Dermis microvascular lymphatic vessel endothelial cell (primary cell): ENCODE measurements around the gene DERL3. TPM values are rescaled to one million over a fixed set of nuclear protein-coding genes. Genes with fewer than 3 reads are reported as not detected.

ENCODE experiments used
- DNase-seq, 2 donors: peaks; one replicate each; pipeline versions ENCODE4 v3.0.0 to v3.0.0-alpha.2; 2010; ENCODE audit warnings: low read depth in 2 of 2
- total RNA-seq: library from RNA; depleted of rRNA; stranded (reverse); fragments of >200 nt; gene quantifications from 2 replicates; pipeline ENCODE4 v1.2.1, GENCODE V29; 2014

DERL3 gene
- total RNA-seq, 1 donor from 2014 or later, result 1.2 TPM

DNA sequence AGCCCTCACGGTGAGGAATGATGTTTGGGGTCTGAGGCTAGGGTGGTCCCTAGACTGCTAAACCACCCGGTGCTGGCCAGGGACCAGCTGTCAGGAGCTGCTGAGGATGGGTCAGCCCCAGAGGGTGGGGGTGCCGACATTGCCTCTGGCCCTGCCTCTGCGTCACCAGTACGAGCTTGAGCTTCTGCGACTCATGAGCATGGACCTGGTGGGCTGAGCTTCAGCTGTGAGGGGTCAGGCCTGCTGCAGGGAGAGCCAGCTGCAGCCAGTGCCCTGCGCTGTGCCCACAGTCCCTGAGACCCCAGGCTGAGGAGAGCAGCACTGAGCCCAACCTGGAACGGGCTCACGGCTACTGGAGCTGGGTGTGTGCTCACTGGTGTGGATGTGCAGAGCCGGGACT is 7.0 kb downstream of the DERL3 start:
- no peak for DNase-seq

DNA sequence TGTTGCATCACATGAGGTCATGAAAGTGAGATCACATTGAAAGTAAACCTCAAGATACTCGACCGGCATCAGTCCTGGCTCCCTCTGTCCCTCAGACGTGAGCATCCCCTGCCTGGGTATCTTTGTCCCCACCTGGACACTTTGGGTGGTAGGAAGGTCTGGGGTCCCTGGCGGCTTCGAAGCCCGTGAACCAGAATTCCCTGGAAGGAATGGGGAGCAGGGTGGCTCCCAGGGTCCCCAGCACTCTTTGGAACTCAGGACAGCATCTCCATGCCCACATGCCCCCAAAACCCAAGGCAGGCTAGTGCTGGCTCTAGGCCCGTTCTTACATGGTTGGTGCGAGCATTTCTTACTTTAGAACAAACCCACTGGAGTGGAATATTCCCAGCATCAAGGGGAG is 7.5 kb downstream of the DERL3 start:
- DNase-seq, result no peak

DNA sequence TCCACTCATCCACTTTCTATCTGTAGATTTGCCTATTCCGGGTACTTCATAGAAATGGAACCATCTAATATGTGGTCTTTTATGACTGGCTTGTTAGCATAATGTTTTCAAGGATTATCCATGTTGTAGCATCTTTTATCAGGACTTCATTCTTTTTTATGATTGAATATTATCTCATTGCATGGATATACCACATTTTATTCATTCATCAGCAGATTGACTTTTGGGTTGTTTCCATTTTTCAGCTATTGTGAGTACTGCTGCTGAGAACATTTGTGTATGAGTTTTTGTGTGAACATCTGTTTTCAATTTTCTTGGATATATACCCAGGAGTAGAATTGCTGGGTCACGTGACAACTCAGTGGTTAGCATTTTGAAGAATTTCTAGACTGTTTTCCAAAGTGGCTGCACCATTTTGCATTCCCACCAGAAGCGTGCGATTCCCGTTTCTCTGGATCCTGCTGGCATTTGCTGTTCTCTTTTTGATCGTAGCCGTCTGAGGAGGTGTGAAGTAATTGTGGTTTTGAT is 8.9 kb downstream of the DERL3 start:
- no peak for DNase-seq

DNA sequence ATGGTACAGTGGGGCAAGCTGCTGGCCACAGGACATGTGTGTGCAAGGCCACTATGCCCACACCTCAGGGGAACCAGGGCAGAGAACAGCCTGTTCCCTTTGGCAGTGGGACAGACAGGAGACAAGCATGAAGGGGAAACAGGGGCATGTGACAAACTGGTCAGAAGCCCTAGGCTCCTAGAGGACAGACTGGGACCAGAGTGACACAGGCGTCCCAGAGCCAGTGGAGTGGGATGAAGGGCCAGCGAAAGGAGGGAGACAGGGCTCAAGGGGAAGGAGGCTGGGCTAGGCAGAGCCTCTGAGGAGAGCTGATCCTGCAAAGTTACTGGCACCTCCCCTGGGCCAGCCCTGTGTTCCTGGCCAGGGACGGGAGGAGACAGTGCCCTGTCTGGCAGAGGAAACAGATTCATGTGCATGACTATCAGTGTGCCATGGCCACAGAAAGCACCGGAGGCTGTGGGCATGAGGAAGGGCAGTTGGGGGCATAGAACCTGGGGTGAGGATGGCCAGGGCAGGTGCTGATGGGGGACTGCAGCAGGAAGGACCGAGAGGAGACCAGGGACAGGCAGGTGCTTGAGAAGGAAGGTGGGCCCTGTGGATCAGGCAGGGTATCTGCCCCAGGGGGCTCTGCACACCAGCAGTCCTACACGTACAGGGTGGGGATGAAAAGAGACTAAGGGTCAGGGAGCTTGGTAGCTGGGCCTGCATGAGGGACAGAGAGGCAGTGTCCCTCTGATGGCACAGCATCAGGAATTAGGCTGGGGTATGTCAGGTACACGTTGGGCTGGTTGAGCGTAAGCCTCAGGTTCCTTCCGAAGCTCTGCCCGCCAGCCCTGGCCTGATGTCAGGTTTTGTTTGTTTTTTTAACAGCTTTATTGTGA is 9.8 kb downstream of the DERL3 start:
- DNase-seq, result no peak

DNA sequence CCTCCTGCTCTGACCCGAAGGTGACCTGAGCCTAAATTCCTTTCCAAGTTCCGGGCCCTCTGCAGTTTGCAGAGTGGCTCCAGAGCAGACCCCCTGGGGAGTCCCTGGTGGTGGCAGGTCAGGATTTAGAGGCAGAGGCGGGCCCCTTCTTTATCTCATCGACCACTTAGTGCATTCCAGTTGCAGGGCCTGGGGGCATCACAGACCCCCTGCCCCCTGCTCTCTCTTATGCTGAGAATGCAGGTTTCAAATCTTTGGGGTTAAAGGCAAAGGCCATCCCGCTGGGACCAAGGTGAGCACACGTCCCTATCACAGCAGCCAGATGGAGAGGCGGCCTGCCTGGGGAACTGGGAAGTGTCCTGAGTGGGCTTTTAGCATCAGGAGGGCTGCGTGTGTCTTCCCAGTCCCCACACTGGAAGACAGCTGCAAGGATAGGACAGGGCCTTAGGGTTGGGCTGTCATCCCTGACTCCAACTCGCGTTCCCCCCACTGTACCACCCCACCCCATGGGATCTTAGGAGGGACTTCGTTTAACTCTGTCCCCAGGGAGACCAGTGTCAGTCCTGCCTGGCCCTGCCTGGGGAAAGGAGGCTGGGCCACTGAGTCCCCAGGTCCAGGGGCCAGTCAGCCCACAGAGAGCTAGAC is 11.3 kb downstream of the DERL3 start:
- no peak for DNase-seq

DNA sequence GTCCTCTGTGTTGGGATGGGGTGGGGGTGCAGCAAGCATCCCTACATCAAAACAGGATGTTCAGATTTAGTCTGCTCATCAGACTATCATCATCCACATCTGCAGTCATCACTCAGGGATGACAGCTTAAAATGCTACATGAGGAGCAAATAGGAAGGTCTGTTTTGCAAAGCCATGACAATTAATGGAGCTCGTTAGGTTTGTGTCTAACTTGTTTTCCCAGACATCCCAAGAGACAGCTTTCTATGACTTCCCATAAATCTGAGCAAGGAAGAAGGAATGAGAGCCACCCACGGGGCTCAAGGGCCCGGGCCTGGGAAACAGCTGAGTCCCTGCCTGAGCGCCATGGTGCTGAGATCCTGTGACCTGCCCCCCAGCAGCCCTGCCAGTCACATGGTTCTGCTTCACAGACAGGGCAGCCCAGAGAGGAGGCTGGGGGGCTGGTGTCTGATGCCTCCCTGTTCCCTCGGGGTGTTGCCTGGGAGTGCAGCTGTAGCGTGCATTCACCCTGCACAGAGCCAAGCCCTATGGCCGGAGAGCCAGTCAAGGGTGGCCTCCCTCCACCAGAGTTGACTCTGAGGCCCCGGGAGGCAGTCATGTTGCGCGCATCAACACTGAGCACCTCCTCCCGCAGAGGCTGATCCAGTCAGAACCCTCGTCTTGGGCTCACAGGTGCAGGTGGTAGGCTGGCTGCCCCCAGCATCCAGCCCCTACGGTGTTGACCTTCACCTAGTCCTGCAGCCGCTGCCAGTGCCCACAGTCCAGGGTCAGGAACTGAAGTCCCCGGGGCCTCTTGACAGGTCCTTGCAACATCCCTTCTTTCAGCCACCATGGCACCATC is 12.1 kb downstream of the DERL3 start:
- no peak for DNase-seq

DNA sequence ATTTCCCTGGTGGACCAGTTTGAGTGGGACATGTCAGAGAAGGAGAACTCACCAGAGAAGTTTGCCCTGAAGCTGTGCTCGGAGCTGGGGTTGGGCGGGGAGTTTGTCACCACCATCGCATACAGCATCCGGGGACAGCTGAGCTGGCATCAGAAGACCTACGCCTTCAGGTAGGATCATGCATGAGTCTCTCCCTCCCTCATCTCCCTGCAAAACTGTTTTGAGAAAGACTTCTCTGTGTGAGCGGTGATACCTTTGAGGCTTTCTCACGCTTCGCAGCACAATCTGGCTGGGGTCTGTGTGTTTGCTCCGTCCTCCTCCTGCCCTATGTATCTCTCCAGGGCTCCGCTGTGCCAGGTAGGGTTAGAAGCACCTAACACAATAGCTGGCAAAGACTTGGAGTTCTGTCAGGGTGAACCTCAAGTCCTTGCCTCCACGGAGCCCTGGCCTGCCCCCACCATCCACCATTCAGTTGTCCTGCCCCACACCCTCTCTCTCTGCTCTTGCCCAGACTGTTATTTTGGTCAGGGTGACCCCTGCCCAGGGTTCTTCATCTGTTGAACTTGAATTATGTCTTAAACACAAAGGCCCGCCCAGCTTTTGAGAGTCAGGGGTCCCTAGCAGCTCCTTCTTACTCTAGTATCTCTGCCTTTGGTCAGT is 13.4 kb downstream of the DERL3 start:
- DNase-seq, result no peak

DNA sequence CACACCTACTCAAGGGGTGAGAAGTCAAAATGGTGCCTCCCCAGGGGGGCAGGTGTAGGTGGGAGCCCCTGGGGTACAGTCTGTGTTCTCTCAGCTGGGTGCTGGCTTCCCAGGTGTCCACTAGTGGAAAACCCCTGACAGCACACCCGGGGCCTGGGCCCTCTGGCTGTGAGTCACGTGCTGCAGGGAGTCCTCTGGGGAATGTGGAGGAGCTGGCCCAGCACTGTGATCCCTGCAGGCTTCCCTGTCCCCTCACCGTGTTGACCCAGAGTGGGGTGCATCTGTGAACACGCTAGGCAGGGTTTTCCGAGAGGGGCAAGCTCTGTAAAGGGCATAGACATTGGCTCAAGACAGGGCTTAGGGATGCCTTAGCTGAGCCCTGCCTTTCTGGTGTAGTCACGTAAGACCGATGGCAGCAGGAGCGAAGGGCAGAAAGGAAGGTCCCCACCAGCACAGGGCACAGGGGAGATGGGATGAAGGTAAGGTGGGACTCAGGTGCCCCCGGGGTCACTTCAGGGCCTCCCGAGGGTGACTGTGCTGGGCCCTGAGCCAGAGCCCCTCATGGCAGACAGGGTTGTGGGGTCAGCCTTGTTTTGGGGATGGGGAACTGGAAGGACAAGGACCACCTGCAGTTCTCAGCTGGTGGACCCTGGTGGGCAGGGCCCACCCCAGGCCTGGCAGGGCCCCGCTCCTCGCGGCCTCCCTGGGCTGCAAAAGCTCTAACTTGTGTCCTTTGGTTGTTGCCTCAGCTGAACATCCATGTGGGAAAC is 14.1 kb downstream of the DERL3 start:
- no peak for DNase-seq

DNA sequence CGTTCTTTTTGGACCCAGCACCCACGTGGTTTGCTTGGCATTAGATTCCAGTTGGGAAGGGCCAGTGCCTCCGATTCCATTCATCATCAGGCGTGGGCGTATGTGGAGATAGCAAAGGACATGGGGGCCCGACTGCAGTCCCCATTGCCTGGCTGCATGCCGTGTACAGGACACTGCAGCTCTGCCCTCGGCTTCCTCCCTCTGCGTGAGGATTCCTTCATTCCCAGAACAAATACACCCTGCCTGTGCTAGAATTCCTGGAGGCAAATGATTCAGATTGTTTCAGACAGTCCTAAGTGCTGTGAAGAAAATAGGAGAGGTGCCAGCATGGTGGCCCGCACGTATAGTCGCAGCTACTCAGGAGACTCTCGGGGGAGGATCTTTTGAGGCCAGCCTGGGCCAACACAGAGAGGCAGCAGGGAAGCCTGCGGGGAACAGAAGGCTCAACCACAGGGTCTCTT is 15.4 kb downstream of the DERL3 start:
- DNase-seq, result no peak

DNA sequence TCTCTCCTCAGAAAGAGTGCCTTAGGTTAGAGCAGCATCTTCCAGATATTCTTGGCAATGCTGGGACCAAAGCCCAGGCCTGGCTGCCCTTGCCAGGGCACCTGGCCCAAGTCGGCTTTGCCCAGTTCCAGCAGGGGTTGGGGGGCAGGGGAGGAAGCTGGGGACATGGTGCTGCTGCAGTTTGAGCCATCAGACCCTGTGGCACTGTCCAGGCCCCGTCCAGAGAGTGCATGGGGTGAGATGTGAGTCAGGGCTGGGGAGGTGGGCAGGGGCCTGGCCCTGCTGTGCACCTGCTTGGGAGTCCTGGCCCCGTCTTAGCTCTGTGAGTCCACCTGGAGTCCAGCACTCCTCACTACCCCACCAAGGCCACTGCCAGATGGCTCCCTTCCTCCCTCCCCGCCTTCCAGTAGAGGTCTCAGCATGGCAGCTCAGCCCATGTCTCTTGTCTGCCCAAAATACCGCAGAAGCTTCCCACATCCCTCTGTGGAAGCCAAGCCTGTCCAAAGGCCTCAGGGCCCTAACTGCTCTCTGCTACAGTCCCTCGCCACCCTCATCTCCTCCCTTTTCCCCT is 16.6 kb downstream of the DERL3 start:
- DNase-seq, result no peak

DNA sequence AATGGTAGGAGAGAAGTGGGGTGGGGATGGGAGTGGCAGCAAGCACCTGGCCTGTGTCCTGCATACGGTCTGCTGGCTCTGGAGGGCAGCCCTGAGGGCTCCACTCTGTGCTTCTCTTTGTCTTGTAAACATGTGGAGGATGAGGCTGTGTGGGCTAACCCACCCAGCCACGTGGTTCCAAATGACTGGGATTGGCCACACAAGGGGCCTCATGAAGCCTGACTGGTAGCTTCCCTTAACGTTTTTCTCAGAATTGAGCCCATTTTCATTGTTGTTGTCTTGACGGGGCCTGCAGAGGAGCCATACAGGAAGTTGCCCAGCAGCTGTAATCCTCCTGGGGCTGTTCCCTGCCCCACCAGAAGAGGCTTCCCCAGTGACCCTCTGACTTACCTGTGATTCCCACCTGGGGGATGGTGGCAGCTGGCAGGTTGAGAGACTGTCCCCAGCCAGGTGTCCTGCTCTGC is 18.0 kb downstream of the DERL3 start:
- no peak for DNase-seq

DNA sequence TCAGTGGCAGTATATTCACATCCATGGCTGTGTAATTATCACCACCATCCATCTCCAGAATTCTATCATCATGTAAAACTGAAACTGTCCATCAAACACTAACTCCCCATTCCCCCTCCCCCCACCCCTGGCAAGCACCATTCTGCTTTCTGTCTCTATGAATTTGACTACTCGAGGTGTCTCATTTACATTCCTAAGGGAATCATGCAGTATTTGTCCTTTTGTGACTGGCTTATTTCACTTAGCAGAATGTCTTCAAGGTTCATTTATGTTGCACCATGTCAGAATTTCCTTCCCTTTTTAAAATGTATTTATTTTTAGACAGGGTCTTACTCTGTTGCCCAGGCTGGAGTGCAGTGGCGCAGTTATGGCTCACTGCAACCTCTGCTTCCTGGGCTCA is 20.3 kb downstream of the DERL3 start:
- DNase-seq, result no peak

DNA sequence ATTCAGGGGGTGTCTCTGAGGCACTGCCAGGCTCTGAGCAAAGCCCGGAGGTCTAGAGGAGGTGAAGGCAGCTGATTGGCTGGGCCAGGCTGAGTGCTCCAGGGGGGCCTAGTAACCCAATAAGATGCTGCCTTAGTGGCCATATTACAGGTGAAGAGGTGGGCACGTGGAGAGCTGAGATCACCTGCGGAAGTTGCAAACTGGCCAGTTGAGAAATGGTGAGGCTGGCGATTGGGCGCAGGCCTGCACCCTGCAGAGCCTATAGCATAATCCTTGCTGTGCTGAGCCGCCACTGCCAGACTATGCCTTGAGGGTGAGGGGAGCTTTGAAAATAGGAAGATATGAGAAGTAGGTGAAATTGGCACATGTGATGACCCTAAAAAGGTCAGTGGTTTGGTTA is 21.7 kb downstream of the DERL3 start:
- DNase-seq, result no peak

DNA sequence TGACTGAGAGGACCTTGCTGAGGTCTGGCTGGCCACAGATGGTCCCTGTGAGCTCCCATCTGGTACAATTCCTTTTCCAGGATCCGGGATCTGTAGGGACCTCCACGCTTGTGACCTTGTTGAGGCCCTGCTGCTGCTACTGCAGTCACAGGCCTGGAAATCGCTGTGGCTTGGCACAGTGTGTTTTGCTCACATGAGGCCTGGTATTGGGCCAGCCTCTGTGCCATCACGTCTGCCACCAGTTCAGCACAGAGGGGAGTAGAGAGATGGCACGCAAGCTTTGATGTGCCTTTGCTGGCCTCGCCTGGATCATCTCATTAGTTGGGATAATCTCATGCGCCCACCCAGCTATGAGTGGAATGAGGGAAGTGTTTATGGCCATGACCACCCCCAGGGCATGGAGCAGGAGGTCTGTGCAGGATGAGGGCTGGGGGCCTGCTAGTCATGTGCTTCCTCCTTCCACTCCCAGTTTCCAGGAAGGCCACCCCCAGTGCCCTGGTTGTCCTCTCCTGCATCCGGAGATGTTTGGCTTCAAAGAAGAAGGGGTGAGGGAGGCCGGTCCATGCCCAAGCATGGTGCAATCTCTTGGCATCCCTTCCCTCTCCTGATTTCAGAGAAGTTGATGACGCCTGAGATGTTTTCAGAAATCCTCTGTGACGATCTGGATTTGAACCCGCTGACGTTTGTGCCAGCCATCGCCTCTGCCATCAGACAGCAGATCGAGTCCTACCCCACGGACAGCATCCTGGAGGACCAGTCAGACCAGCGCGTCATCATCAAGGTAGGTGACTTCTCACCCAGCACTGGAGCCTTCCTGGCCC is 22.4 kb downstream of the DERL3 start:
- no peak for DNase-seq

DNA sequence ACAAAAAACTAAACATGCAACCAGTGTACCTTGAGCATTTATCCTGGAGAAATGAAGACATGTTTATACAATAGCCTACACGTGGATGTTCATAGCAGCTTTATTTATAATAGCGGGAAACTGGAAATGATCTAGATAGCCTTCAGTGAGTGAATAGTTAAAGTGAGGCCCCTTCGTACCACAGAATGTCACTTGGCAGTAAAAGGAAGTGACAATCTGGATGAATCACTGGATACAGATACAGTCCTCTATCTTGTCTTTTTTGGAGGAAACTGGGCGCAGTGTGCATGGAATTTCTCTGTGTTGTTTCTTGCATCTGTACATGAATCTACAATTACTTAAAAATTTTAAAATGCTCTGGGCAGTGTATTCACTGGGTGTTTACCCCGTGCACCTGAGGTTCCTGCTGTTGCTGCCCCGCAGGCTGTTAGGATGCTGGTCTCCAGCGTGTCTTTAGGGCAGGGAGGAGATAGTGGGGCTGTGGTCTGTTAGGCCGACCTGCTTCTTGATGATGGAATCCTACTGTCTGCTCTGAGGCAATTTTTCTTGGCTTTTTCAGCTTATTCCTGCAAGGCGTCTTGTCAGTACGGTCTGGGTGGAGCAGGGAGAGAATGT is 23.2 kb downstream of the DERL3 start:
- no peak for DNase-seq

DNA sequence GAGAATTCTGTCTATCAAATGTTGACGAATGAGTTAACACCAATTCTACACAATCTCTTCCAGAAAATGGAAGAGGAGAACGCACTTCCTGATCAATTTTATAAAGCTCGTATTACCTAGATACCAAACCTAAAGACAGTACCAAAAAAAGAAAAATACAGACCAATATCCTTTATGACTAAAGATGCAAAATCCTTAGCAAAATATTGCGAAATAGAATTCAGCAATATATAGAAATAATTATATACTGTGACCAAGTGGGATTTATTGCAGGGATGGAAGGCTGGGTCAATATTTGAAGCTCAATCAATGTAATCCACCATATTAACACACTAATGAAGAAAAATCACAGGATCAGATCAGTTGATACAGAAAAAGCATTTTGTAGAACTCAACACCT is 26.4 kb downstream of the DERL3 start:
- DNase-seq, result no peak

DNA sequence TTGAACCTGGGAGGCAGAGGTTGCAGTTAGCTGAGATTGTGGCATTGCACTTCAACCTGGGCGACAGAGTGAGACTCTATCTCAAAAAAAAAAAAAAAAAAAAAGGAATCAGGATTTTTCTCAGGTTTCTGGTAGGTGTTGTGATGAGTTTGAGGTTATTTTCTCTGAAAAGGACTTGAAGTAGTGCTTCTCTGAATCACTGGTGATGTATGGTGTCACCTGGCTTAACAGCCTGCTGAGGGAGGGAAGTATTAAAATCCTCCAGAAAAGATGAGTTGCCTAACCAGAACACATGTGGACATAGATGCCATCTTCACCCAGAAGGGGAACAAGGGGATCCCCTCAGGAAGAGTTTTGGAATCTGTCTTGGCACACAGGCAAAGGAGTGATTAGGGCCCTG is 32.0 kb downstream of the DERL3 start:
- no peak for DNase-seq

DNA sequence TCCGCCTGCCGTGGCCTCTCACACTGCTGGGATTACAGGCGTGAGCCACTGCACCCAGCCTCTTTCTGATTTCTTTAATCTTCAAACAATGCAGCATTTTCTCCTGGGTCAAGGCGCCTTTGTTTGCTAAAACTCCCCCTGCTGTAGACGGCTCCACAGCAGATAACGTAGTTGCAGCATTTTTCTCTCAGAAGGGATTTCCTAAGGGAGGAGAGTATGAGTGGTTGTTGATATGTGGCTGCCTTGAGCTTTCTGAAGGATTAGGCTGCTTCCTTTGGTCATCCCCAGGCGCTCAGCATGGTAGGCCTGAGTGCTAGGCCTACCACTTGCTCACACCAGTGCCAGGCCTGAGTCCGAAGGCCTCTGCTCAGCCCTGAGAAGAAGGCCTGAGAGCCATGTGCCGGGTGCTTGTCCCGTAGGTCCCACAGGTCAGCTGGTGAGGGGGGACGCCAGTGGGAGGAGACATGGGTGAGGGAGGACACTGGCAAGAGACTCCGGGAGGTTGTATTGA is 34.0 kb downstream of the DERL3 start:
- DNase-seq, result no peak
